A549 treated with RU486 at 1 μM for 4 hours (cell line): ENCODE data around the gene VPS45. TPM values are rescaled to one million over a fixed set of nuclear protein-coding genes. Genes with fewer than 3 reads are reported as not detected.

ENCODE experiments used
- total RNA-seq: library from RNA; stranded (reverse); fragments of 200-300 nt; extraction: Qiagen RNA extraction; gene quantifications from 5 replicates; pipeline ENCODE4 v1.2.3, GENCODE V29; 2022; ENCODE audit warnings: low read depth

Gene VPS45, protein sequence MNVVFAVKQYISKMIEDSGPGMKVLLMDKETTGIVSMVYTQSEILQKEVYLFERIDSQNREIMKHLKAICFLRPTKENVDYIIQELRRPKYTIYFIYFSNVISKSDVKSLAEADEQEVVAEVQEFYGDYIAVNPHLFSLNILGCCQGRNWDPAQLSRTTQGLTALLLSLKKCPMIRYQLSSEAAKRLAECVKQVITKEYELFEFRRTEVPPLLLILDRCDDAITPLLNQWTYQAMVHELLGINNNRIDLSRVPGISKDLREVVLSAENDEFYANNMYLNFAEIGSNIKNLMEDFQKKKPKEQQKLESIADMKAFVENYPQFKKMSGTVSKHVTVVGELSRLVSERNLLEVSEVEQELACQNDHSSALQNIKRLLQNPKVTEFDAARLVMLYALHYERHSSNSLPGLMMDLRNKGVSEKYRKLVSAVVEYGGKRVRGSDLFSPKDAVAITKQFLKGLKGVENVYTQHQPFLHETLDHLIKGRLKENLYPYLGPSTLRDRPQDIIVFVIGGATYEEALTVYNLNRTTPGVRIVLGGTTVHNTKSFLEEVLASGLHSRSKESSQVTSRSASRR
- 16.1 to 17.5 TPM (median 16.9 TPM) in 5 replicates for total RNA-seq

DNA sequence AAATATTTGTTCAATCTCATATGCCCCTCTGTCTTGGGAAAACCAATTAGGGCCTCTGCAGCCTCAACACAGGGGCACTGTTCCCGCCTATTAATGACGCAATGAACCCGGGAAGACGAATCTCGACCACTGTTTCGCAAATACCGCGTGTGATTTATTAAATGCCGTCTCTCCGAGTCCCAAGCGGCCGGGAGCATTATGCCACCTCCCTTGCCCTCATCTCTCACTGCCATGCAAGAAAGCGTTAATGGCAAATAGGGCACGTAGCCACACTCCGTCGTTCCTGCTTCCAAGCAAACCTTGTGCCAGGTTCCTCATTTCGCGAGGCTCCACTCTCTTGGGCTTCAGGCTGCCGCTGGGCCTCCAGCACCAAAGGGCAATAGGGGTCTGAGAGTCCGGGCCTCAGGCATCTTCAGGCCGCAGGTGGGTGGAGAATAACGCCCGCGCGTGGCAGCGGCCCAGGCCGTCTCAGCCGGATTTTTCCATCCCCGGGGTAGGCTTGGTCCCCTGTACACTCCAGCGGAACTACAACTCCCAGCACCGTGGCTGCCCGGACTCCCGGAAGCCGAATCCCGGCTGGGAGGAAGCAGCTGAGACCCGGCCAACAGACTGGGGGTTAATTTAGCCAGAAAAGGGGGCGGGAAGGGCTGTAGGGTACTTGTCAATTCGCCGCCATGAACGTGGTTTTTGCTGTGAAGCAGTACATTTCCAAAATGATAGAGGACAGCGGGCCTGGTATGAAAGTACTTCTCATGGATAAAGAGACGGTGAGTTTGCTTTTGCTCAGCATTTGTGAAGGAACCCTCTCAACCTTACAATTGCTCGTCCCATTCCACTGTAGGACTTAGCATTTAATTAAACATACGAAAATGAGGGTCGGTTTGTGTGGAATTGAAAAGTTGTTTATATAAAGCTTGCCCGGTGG is at the start of gene VPS45:
Gene VPS45, plus strand, starts transcription at position 593 of the 925 bp plus-strand sequence. Its CDS starts 82 bp downstream, at position 675.

DNA sequence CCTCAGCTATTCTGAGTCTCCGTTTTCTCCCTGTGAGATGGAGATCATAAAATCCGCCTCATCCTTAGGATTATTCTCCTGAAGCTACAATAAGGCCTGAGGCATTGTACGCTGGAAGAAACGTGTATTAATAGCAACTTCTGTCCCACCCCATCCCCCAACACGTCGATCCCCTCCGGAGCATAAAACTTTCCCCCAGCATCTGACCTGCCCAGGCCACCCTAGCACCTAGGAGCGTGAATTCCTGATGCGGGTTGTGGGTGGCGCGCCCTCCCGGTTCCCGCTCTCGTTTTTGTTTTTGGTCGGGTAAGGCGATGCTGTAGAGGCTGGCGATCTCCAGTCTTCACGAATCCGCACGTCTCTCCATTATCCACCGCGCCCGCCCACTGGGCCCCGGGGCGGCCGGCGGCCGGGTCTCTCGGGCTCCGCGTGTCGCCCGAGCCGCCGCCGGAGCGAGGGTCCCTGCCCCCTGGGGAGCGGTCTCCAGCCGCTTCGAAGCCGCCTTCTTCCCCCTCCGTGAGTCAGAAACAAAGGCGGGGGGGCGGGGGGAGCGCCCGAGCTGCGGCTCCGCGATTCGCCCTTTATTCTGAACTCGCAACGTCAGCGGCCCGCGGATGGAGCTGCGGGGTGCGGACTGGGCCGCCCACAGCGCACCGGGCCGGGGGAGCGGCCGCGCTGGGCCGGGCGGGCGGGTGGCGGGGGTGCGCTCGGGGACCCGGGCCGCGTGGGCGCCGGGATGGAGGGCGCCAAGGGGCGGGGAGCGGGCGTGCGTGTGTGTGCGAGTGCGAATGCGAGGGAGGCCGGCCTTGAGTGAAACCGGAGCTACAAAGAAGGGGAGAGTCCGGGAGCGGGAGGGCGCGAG is 81.9 kb downstream of the VPS45 start, which contains the start of gene PLEKHO1:
Gene PLEKHO1, plus strand, starts transcription at position 646 of the 862 bp plus-strand sequence. CDS start 342 bp downstream, outside the sequence.

Other genes starting within 250 kb of the VPS45 start
- gene BOLA1, start 168.2 kb upstream of the VPS45 start, total RNA-seq, result 15.7 to 25.5 TPM (median 22.5 TPM) in 5 replicates
- 0.06 to 0.19 TPM (median 0.13 TPM) in 5 replicates for gene SV2A, start 149.9 kb upstream of the VPS45 start, total RNA-seq
- 118 to 143 TPM (median 134 TPM) in 5 replicates for gene SF3B4, start 140.0 kb upstream of the VPS45 start, total RNA-seq
- 6.3 to 9.6 TPM (median 8.5 TPM) in 5 replicates for gene MTMR11, start 130.9 kb upstream of the VPS45 start, total RNA-seq
- 8.1 to 13.0 TPM (median 10.2 TPM) in 5 replicates for gene OTUD7B, start 57.0 kb upstream of the VPS45 start, total RNA-seq
- 6.9 to 9.4 TPM (median 8.3 TPM) in 5 replicates for gene PLEKHO1, start 82.1 kb downstream of the VPS45 start, total RNA-seq
- gene ANP32E, start 168.3 kb downstream of the VPS45 start, total RNA-seq, result 36.2 to 67.0 TPM (median 52.2 TPM) in 5 replicates
- gene CA14, start 190.0 kb downstream of the VPS45 start, total RNA-seq, result not detected in 5 replicates
- gene APH1A, start 201.2 kb downstream of the VPS45 start, total RNA-seq, result 119 to 140 TPM (median 134 TPM) in 5 replicates
- 0.13 to 0.70 TPM (median 0.40 TPM) in 5 replicates for gene C1orf54, start 205.0 kb downstream of the VPS45 start, total RNA-seq
- gene CIART, start 214.8 kb downstream of the VPS45 start, total RNA-seq, result 0.22 to 0.69 TPM (median 0.43 TPM) in 5 replicates
- 82.6 to 99.4 TPM (median 85.5 TPM) in 5 replicates for gene MRPS21, start 226.1 kb downstream of the VPS45 start, total RNA-seq